Fibroblast of skin of back (primary cell): ENCODE data around the gene DPF3.
A peak's percentile ranks its signal among the peaks of the same experiment; 100 is the strongest.

Experiments
- DNase-seq: peaks from one replicate; pipeline ENCODE4 v3.0.0-alpha.2; 2013

DPF3 gene

DNA sequence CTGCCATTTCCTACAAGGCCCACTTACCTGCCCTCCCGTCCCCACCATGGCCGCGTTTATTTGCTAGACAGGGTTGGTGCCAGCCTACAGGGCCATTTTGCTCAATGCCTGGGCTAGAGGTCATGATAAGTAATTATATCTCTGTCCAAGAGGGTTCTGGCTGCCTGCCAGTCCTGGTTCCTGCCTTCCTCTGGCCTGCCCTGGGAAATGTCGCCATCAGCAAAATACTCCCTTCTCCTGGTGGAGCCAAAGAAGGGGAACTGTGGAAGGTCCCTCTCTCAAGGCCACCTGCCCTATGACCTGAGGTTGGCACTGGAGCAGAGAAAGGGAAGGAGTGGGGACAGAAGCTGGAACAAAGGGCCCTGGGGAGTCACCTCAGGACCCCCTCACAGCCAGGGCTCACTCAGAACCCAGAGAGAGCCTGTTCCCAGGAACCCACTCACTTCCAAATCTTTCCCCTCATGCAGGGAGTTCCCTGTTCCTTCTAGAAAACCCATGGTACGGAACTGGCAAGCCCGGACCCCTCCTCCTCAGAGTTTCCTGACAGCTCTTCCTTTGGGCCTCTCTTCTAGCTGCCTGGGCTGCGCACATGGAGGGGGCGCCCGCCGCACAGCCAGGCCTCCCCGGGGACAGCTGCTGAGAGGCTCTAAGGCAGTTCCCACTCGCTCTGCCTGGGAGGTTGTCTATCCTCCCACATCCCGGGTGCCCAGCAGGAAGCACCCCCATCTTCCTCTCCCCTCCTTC is 280.5 kb downstream of the DPF3 start:
- DNase-seq, result no peak

DNA sequence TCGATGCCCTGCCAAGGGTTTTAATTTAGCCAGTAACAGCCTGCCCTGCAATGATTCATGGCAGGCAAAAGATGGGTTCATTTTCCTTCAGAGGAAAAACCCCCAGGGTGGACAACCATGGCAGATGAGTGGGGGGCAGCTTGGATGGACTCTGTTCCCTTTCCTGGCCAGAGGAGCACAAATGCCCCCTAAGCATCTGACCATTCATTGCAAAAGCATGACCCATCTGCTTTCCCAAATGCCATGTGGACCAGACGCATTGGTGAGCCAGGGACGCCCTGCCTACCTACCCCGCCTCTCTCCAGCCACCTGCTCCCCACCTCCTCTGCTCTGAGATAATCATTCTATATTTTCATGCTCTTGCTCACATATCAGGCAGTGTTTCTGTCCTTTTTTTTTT is 281.9 kb downstream of the DPF3 start:
- DNase-seq, result no peak

DNA sequence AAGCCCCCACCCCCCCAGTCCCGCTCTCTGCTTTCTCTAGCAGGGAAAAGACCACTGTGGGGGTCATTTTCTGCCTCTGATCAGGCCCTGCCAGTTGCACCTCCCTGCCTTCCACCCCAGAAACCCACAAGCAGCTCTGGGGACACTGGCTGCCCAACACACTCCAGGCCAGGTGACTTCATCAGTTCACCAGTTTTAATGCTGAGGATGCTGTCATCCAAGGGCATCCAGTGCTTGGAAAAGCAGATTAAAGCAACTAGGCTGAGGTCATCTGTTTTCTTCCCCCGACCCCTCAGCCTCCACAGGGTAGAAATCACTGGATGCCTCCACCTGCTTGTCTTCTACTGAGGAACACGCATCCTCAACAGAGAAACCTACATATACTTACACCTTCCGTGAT is 282.4 kb downstream of the DPF3 start:
- DNase-seq, result no peak

- DNase-seq, result peak; percentile 54
Measured at GRCh38 chr14:72610831-72611200, 283.1 kb downstream of the DPF3 start.

- no peak for DNase-seq
Measured at GRCh38 chr14:72610096-72610830, 283.6 kb downstream of the DPF3 start.

DNA sequence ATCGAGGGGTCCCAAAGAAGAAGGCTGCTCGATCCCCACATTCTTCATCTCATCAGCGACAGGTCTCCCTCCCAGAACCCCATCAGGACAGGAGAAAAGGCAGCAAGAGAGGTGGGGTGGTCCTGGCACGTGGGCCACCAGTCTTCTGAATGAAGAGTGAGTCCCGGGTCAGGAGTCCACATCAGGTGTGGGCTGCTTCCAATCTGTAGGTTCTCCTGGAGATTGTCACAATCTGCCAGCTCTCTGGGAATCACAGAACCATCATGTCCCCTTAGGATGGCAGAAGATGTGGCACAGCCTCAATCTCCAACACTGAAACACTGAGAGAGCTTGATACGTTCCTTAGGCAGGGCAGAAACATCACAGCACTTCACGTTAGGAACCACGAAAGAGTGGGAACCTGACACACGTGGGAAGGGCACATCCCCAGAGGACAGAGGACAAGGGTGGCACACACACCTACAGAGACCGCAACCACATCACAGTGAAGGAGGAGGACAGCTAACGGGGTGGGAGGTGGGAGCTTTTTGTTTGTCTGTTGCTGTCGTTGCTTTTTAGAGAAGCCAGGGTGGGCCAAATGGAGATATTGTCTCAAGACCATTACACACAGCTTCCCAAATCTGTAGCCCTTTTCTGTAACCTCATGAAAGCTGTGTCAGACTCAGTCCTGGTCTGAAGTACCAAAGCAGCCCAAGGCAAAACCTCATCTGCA is 284.5 kb downstream of the DPF3 start:
- DNase-seq, result no peak

GRCh38 chr14:72608391-72609204 is 285.3 kb downstream of the DPF3 start:
- peak; percentile 96 for DNase-seq

DNA sequence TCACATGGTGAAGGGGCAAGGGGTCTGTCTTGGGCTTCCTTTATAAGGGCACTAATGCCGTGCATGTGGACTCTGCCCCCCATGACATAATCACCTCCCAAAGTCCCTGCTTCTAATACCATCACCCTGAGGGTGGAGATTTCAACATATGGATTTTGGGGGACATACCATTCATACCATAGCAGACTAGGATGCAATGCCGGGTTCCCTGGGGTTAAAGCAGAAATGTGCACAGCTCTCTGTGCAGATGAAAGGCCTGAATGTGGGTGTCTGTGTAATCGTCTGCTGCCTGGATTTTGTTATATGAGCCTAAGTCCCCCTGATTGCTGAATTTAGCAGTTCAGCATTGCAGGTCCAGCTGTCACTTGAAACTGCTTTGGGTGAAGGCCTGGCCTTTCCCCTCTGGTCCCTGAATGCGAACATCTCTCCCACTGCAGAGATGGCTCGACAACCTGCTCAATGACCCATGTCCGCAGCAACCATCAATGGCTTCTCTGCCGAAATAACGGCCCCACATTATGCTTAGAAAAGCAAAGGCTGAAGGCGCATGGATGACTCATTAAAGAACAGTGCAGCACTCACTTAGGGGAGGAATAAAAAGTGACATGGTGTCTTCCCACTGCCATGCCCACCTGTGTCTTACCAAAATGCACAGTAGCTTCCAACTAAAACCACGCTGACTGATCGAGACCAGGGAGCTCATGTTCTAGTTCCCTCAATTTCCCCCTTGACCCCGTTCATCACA is 286.3 kb downstream of the DPF3 start:
- DNase-seq, result peak; percentile 45

DNA sequence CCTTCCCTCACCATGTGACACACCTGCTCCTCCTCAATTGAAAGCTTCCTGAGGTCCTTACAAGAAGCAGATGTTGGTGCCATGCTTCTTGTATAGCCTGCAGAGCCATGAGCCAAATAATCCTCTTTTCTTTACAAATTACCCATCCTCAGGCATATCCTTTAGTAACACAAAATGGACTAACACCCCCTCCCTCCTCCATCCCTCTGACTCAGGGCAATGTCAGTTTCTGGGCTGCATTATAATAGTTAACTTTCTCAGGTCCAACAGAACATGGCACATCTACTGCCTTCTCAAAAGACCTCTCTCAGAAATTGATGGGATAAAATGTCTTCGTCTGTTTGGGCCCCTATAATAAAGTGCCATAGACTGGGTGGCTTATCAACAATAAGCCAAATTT is 287.0 kb downstream of the DPF3 start:
- no peak for DNase-seq

GRCh38 chr14:72605921-72606220 is 288.0 kb downstream of the DPF3 start:
- DNase-seq, result no peak

GRCh38 chr14:72605096-72605920 is 288.6 kb downstream of the DPF3 start:
- DNase-seq, result no peak

- DNase-seq, result peak; percentile 27
Measured at GRCh38 chr14:72604133-72604532, 289.8 kb downstream of the DPF3 start.

DNA sequence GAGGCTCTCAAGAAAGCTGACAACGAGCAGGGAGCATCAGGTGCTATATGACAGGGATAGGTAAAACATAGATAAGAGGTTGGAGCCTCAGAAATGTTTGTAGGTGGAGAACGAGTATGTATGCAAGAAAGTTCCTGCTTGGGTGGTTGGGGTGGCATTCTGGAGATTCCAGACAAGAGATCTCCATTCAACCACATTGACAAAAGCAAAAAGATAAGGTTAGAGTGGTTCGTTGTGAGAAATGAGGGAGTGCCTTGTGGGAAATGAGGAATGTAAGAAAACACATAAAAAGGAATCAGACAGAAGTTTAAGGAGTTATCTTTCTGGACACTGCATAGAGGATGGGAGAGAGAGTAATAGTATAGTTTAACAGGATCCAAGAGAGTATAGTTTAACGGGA is 290.3 kb downstream of the DPF3 start:
- peak; percentile 33 for DNase-seq

DNA sequence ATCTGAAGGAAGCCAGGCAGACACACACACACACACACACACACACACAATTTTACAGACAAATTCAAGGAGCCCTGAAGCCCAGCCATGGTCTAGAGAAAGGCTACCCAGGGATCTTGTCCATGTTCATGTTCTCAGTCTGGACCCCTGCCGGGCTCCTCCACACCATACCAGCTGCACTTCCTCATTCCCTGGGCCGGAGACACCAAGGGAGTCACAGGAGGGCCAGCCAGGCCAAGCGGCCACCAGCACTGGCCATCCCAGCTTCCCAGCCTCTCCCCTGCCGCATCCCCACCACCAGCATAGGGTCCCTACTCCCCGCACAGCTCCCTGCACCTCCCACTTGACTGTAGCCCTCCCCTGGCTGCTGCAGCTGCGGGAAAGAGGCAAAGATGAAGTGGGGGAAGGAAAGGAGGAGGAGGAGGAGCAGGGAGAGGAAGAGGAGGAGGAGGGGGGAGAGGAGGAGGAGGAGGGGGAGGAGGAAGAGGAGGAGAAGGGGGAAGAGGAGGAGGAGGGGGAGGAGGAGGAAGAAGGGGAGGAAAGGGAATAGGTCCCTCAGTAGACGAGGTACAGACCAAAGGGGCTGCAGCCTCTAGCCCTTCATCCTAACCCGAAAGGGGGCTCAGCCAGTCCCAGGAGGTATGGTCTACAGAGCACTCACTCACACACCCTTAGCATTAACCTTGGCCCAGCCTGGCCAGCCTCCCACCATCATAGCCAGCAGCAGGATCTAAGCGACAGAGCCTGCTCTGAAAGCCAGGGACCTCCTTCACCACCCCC is 293.2 kb downstream of the DPF3 start:
- DNase-seq, result no peak

- no peak for DNase-seq
Measured at GRCh38 chr14:72599579-72600470, 294.1 kb downstream of the DPF3 start.

- no peak for DNase-seq
Measured at GRCh38 chr14:72598306-72598705, 295.6 kb downstream of the DPF3 start.

DNA sequence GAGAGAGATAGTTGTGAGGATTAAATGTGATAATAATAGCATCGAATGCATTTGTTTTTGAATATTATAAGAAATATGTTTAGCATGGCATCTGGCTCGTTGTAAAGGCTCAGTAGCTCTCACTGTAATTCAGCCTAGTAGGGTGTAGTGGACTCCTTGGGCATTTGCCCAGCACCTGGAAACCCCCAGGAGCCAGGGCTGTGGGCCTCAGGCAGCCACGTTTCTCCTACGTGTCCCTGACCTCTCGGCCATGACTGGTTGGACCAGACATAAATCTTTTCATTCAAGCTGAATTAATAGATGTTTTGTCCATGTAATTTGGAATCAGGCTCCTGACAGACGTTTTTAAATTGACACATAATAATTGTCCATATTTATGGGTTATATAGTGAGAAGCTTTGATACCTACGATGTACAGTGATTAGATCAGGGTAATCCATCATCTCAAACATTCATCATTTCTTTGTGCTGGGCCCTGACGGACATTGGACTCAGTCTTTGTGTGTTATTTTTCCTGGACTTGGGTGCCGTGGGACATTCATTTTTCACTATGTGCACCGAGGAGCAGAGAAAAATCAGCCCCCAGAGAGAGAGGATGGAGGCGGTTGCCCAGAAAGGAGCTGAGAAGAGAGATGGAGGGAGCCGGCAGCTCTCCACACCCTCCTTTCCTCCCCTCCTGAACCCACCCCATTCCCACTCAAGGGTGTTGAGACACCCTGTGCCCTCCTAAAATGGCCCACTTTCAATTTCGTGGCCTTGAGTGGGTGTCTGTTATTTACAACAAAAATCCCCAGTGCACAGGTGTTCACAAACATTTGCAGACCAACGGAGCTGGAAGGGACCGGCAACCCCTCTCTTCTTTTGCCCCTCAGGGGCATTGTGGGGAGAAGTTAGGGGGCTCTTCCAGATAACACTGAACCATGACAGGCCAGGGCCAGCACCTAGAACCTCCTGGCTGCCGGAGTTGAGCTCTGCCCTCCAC is 296.4 kb downstream of the DPF3 start:
- no peak for DNase-seq
